ENCODE data around the gene CACFD1. TPM values are rescaled to one million over a fixed set of nuclear protein-coding genes. Genes with fewer than 3 reads are reported as not detected.
"Not testable (repeated sequence)": the region's sequence is repeated elsewhere in the genome, so short reads cannot be mapped to it uniquely, and the experiment has no call there.

CACFD1 gene
- total RNA-seq, 3 donors from 2014 or later = 0.73 to 1.1 (median 0.86) TPM

- DNase-seq (no peak), ATAC-seq (no peak)
- H3K9me3 Mint-ChIP-seq = no peaks in the 10 kb centered on the region
- H3K27me3 Mint-ChIP-seq (ENCODE audit: low read depth) = peaks cover 41% of the 10 kb centered on the region
- no peak overlapping the region for H3K4me3 Mint-ChIP-seq
- no peaks in the 10 kb centered on the region for H3K36me3 Mint-ChIP-seq (ENCODE audit: insufficient read depth)
- peaks cover 8% of the 10 kb centered on the region for H3K4me1 Mint-ChIP-seq (ENCODE audit: low read depth)
These were observed 30.6 kb upstream of the CACFD1 start for GRCh38 chr9:133429214-133429613.

- ATAC-seq = peak; percentile 60 to 68
- no peak overlapping the region for H3K4me3 Mint-ChIP-seq
- DNase-seq = no peak
These were observed 30.1 kb upstream of the CACFD1 start for GRCh38 chr9:133429641-133430161.

DNA sequence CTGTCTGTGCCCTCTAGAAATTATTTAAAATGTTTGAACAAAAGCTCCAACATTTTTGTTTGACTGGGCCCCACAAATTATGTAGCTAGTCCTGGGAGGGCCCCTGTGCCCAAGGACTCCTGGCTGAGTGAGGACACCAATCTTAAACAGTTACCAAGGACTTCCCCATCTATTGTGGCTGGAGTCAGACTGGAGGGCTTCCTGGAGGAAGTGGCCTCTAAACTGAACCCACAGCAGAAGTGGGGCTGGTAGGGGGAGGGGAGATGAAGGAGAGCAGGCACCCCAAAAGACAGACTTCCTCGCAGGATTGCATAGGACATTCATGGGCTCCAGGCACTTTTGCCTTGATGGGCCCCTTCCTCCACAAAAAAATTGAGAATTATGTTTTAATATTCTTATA lies 29.5 kb upstream of the CACFD1 start:
- DNase-seq = no peak
- H3K9me3 Mint-ChIP-seq = no peaks in the 10 kb centered on the region
- no peak for ATAC-seq
- no peak overlapping the region for H3K4me3 Mint-ChIP-seq
- peaks cover 34% of the 10 kb centered on the region for H3K27me3 Mint-ChIP-seq (ENCODE audit: low read depth)
- no peaks in the 10 kb centered on the region for H3K36me3 Mint-ChIP-seq (ENCODE audit: insufficient read depth)
- H3K4me1 Mint-ChIP-seq (ENCODE audit: low read depth) = peaks cover 8% of the 10 kb centered on the region

More at GRCh38 chr9:133429641-133430161, 30.1 kb upstream of the CACFD1 start:
- H3K27me3 Mint-ChIP-seq (ENCODE audit: low read depth) = peaks cover 37% of the 10 kb centered on the region
- H3K36me3 Mint-ChIP-seq (ENCODE audit: insufficient read depth) = no peaks in the 10 kb centered on the region
- H3K4me1 Mint-ChIP-seq (ENCODE audit: low read depth) = peaks cover 8% of the 10 kb centered on the region
- H3K9me3 Mint-ChIP-seq = no peaks in the 10 kb centered on the region

- ATAC-seq = no peak
- peaks cover 6% of the 10 kb centered on the region for H3K27me3 Mint-ChIP-seq (ENCODE audit: low read depth)
- no peak for DNase-seq
- H3K4me3 Mint-ChIP-seq = no peak overlapping the region
- H3K36me3 Mint-ChIP-seq (ENCODE audit: insufficient read depth) = no peaks in the 10 kb centered on the region
- no peaks in the 10 kb centered on the region for H3K9me3 Mint-ChIP-seq
- H3K4me1 Mint-ChIP-seq (ENCODE audit: low read depth) = peaks cover 3% of the 10 kb centered on the region
These were observed 26.4 kb upstream of the CACFD1 start for GRCh38 chr9:133433351-133433843.

GRCh38 chr9:133436681-133437080 lies 23.1 kb upstream of the CACFD1 start:
- ATAC-seq (no peak), DNase-seq (no peak)
- Mint-ChIP-seq H3K9me3 (no peaks in the 10 kb centered on the region), H3K4me1 (ENCODE audit: low read depth) (no peaks in the 10 kb centered on the region), H3K36me3 (ENCODE audit: insufficient read depth) (no peaks in the 10 kb centered on the region), H3K27me3 (ENCODE audit: low read depth) (peaks cover 3% of the 10 kb centered on the region), H3K4me3 (no peak overlapping the region)

DNA sequence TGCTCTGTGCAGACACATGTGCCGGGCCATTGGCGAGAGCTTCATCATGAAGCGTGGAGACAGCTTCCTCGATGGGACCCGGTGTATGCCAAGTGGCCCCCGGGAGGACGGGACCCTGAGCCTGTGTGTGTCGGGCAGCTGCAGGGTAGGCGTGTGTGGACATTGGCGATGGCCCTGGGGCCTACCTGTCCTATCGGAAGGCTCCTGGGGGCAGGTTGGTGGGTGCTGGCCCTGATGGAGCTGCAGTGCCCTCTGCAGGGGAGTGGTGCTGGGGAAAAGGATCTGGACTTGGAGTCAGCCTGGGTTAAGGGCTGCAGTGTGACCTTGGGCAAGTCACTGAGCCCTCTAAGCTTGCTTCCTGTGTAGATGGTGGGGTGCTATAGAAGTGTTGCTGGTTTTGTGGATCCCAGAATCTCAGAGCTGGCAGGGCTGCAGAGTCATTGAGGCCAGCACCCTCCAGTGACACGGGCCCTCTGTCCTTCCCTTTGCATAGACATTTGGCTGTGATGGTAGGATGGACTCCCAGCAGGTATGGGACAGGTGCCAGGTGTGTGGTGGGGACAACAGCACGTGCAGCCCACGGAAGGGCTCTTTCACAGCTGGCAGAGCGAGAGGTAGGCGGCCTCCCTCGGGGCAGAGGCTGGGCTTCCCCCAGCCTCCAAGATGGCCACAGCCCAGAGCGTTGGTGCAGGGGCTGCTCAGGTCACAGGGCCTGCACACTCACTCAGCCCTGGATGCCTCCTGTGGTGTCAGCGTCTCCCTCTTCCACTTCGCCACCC lies 21.8 kb upstream of the CACFD1 start:
- no peak for DNase-seq
- H3K9me3 Mint-ChIP-seq = no peaks in the 10 kb centered on the region
- H3K4me1 Mint-ChIP-seq (ENCODE audit: low read depth) = no peaks in the 10 kb centered on the region
- no peak for ATAC-seq
- H3K36me3 Mint-ChIP-seq (ENCODE audit: insufficient read depth) = no peaks in the 10 kb centered on the region
- peaks cover under 1% of the 10 kb centered on the region for H3K27me3 Mint-ChIP-seq (ENCODE audit: low read depth)
- H3K4me3 Mint-ChIP-seq = no peak overlapping the region

GRCh38 chr9:133439337-133439736 lies 20.4 kb upstream of the CACFD1 start:
- no peak for DNase-seq
- H3K36me3 Mint-ChIP-seq (ENCODE audit: insufficient read depth) = no peaks in the 10 kb centered on the region
- H3K9me3 Mint-ChIP-seq = no peaks in the 10 kb centered on the region
- ATAC-seq = peak in 1 of 2 donors; percentile 23
- no peaks in the 10 kb centered on the region for H3K27me3 Mint-ChIP-seq (ENCODE audit: low read depth)
- H3K4me3 Mint-ChIP-seq = no peak overlapping the region
- no peaks in the 10 kb centered on the region for H3K4me1 Mint-ChIP-seq (ENCODE audit: low read depth)

DNA sequence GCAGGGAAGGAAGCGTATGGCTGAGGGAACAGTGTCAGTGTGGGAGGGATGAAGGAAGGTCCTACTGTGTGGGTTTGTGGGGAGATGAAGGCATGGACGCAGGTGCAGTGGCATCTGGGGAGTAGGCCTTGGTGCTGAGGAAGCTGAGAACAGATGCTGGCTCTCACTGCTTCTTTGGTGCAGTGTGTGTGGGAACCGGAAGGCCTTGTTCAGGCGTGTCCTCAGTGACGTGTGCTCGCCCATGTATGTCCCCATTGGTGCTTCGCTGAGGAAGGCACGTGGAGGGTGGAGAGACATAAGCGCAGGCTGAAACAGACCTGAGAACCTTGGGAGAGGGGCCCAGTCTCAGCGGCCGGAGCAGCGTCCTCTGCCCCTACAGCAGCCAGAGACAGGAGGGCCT lies 18.9 kb upstream of the CACFD1 start:
- no peaks in the 10 kb centered on the region for H3K9me3 Mint-ChIP-seq
- H3K27me3 Mint-ChIP-seq (ENCODE audit: low read depth) = no peaks in the 10 kb centered on the region
- no peak for ATAC-seq
- no peaks in the 10 kb centered on the region for H3K4me1 Mint-ChIP-seq (ENCODE audit: low read depth)
- H3K36me3 Mint-ChIP-seq (ENCODE audit: insufficient read depth) = no peaks in the 10 kb centered on the region
- DNase-seq = no peak
- H3K4me3 Mint-ChIP-seq = no peak overlapping the region

DNA sequence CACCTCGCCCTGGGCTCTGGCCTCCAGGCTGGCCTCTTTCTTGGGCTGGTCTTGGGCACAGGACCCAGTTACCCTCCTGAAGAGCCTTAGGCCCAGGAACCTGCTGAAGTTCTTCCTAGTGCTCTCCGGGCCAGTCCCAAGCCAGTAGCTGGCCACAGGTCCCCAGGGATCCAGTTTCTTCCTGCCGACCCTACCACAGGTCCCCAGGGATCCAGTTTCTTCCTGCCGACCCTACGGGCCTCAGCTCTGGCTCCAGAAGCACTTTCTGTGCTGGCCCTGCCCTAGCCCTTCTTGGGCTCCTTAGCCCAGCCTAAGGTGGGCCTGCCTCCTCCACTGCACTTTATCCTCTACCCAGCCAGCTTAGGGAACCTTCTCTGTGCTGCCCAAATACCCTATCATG lies 18.2 kb upstream of the CACFD1 start:
- no peaks in the 10 kb centered on the region for H3K36me3 Mint-ChIP-seq (ENCODE audit: insufficient read depth)
- peaks cover 2% of the 10 kb centered on the region for H3K27me3 Mint-ChIP-seq (ENCODE audit: low read depth)
- H3K9me3 Mint-ChIP-seq = no peaks in the 10 kb centered on the region
- H3K4me3 Mint-ChIP-seq = no peak overlapping the region
- DNase-seq (no peak), ATAC-seq (no peak)
- H3K4me1 Mint-ChIP-seq (ENCODE audit: low read depth) = no peaks in the 10 kb centered on the region

GRCh38 chr9:133443248-133443647 lies 16.5 kb upstream of the CACFD1 start:
- no peaks in the 10 kb centered on the region for H3K9me3 Mint-ChIP-seq
- no peak overlapping the region for H3K4me3 Mint-ChIP-seq
- no peaks in the 10 kb centered on the region for H3K4me1 Mint-ChIP-seq (ENCODE audit: low read depth)
- ATAC-seq (no peak), DNase-seq (no peak)
- no peaks in the 10 kb centered on the region for H3K36me3 Mint-ChIP-seq (ENCODE audit: insufficient read depth)
- H3K27me3 Mint-ChIP-seq (ENCODE audit: low read depth) = peaks cover 2% of the 10 kb centered on the region

GRCh38 chr9:133443982-133444381 lies 15.8 kb upstream of the CACFD1 start:
- Mint-ChIP-seq H3K4me1 (ENCODE audit: low read depth) (no peaks in the 10 kb centered on the region), H3K4me3 (no peak overlapping the region), H3K27me3 (ENCODE audit: low read depth) (peaks cover 2% of the 10 kb centered on the region), H3K9me3 (no peaks in the 10 kb centered on the region), H3K36me3 (ENCODE audit: insufficient read depth) (no peaks in the 10 kb centered on the region)
- no peak for ATAC-seq
- no peak for DNase-seq

GRCh38 chr9:133445293-133445969 lies 14.3 kb upstream of the CACFD1 start:
- ATAC-seq = no peak
- no peak for DNase-seq
- Mint-ChIP-seq H3K4me1 (ENCODE audit: low read depth) (no peaks in the 10 kb centered on the region), H3K36me3 (ENCODE audit: insufficient read depth) (no peaks in the 10 kb centered on the region), H3K9me3 (no peaks in the 10 kb centered on the region), H3K27me3 (ENCODE audit: low read depth) (peaks cover 2% of the 10 kb centered on the region), H3K4me3 (no peak overlapping the region)

DNA sequence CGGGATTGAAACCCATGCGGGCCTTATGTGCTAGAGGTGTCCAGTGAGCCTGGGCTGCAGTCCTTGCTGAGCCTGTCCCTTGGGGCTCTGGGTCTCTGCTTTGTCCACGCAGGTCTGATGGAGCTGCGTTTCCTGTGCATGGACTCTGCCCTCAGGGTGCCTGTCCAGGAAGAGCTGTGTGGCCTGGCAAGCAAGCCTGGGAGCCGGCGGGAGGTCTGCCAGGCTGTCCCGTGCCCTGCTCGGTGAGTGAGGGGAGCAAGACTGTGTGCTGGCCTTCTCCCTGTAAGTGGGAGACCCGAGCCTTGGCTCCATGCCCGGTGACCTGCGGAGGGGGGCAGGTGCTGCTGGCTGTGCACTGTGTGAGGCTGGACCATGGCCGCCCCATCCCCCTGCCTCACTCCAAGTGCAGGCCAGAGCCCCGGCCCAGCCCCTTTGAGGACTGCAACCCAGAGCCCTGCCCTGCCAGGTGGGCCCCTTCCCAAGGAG lies 11.2 kb upstream of the CACFD1 start:
- no peaks in the 10 kb centered on the region for H3K36me3 Mint-ChIP-seq (ENCODE audit: insufficient read depth)
- H3K4me1 Mint-ChIP-seq (ENCODE audit: low read depth) = no peaks in the 10 kb centered on the region
- no peaks in the 10 kb centered on the region for H3K9me3 Mint-ChIP-seq
- ATAC-seq (no peak), DNase-seq (no peak)
- H3K27me3 Mint-ChIP-seq (ENCODE audit: low read depth) = peaks cover 2% of the 10 kb centered on the region
- no peak overlapping the region for H3K4me3 Mint-ChIP-seq

DNA sequence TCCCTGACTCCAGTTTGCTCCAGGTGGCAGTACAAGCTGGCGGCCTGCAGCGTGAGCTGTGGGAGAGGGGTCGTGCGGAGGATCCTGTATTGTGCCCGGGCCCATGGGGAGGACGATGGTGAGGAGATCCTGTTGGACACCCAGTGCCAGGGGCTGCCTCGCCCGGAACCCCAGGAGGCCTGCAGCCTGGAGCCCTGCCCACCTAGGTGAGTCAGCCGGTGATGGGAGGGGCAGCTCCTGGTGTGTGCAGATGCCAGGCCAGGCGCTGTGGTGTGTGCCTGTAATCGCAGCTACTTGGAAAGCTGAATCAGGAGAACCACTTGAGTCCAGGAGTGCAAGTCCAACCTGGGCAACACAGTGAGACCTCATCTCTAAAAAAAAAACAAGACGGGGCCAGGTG lies 10.0 kb upstream of the CACFD1 start:
- Mint-ChIP-seq H3K9me3 (no peaks in the 10 kb centered on the region), H3K36me3 (ENCODE audit: insufficient read depth) (no peaks in the 10 kb centered on the region), H3K27me3 (ENCODE audit: low read depth) (peaks cover 4% of the 10 kb centered on the region), H3K4me3 (no peak overlapping the region), H3K4me1 (ENCODE audit: low read depth) (no peaks in the 10 kb centered on the region)
- DNase-seq (no peak), ATAC-seq (no peak)

- not testable (repeated sequence) for H3K36me3 Mint-ChIP-seq (ENCODE audit: insufficient read depth); DNase-seq; H3K27me3 Mint-ChIP-seq (ENCODE audit: low read depth); H3K9me3 Mint-ChIP-seq; H3K4me3 Mint-ChIP-seq; ATAC-seq; H3K4me1 Mint-ChIP-seq (ENCODE audit: low read depth)
These were observed 7.9 kb upstream of the CACFD1 start for GRCh38 chr9:133451865-133452264.

Data from activated T-cell treated with anti-CD3 and anti-CD28 coated beads, Interleukin-2, amount 50 U/mL, for 4 hours (primary cell).